Femur (tissue), 1 donor: Measurements from ENCODE around the gene ARHGDIA.

Source experiments
- DNase-seq: peaks from one replicate; pipeline ENCODE4 v3.0.0-alpha.2; 2017

ARHGDIA gene

DNA sequence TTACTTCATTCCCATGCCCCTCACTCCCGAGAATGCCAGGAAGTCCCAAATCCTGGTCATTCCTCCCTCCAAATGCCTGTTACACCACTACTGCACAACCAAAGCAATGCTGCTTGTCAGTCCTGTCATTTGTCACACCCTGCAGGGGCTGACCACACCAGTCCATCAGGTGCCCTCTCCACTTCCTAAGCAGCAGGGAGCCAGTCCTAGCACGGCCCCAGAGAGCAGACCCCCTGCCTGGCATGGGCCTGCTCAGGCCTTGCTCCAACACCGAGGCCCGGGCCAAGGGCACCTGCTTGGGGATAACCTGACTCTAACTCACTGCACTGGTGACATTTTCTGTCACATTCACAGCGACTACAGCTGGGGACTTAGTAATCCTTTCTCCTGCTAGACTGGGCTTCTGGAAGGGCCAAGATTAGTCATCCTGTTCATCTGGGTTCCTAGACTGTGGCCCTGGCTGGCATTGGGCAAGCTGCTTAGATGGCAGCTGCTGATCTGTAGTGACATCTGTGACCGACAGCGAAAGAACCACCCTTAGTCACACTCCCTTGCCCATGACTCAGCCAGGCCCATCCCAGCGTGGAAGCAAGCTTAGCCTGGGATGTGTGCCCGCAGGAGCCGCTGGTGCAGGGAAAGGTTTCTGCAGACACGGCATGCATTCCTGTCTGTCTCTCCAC, 14.9 kb upstream of the ARHGDIA start:
- no peak for DNase-seq

DNA sequence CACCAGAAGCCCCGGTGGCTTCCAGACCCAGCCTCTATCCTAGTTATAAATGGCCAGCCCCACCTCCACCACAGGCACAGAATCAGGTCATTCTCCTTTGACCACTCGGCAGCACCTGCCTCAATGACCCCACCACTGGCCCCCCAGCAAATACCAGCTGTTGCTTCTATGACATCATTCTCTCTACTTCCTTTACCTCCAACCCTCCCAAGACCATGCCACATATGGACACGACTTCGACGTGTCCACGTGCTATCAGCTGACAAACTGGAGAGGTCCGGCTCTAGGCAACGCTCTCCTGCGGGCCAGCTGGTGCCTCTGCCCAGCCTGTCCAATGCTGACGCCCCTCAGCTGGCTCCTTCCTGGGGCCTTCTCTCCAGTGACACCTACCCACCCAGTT, 14.3 kb upstream of the ARHGDIA start:
- no peak for DNase-seq

DNA sequence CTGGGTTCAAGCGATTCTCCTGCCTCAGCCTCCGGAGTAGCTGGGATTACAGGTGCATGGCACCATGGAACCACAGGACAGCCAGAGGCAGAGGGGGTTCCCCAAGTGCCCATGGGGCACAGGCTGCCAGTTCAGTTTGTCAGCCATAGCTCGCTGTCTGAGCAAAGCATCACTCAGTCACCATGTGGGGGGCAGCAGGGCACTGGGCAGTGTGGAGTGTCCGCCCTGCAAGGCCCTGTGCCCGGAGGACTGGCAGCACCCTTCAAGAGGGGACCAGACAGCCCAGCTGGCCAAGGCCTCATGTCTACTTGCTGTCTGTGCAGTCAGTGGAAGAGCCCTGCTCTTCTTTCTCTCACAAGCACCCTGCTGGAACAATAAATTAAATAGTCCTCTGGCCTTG, 13.8 kb upstream of the ARHGDIA start:
- DNase-seq: no peak

DNA sequence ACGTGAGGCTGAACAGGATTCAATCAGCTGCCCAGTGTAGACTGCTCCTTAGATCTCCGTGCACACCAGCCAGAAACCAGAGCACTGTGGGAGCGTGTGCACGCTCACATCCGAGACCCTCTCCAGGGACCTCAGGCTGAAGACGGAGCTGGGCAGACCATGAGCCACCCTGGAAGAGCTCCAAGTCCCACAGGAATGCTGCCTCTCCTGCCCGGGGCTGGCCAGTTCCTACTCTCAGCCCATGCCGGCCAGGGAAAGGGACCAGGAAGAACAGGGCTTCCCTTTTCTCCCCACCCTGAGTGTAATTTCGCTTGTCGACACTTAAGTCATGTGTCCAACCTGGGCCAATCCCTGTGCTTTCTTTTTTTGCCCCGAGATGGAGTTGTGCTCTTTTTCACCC, 13.4 kb upstream of the ARHGDIA start:
- no peak for DNase-seq

DNA sequence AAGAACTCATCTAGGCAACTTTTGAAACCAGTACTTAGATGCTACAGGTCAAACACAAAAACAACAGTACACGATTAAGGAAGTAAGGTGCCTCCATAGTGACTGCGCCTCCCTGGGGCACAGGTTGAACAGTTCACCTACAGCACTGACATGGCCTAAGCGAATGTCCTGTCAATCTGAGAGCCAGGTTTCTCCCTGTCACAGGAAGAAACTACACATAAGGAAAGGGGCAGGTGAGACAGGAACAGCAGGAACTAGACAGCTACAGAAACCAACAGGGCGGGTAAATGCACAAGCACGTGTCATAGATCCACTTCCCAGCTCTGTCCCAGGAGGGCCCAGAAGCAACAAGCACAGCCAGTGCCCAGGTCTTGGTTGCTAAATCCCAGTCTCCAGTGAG, 8.0 kb upstream of the ARHGDIA start:
- DNase-seq: no peak

DNA sequence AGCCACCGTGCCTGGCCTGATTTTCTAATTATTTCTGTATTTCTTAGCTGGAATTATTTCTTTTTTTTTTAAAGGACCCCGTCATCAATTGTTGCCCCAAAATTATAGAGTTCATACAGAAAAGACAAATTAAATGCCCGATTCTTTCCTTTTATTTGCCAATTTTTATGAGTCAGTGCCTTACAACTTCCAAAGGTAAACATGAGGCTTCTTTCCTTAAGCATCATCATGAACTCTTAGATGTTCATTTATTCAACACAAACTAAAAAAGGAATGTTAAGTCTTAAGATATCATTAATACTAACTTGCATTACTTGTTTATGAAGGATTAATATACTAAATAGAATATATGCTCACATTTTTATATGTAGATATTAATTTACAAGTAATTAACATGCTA, 7.2 kb upstream of the ARHGDIA start:
- DNase-seq: no peak

DNA sequence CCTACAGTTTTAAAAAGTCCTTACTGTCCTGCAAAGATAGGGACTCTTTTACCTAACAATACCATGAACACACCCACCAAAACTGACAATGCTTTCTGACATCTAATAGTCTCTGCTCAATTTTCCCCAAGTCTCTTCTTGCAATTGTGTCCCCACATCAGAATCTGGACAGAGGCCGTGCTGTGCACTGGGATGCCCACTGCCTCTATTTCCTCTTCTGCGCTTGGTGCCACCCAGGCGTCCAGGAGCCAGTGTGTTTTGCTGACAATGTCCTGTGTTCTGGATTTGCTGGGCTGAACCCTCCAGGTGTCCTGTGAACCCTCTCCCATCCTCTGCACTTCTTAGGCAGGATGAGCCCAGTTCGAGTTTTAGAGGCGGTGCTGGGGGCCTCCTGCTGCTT, 6.4 kb upstream of the ARHGDIA start:
- DNase-seq: no peak

DNA sequence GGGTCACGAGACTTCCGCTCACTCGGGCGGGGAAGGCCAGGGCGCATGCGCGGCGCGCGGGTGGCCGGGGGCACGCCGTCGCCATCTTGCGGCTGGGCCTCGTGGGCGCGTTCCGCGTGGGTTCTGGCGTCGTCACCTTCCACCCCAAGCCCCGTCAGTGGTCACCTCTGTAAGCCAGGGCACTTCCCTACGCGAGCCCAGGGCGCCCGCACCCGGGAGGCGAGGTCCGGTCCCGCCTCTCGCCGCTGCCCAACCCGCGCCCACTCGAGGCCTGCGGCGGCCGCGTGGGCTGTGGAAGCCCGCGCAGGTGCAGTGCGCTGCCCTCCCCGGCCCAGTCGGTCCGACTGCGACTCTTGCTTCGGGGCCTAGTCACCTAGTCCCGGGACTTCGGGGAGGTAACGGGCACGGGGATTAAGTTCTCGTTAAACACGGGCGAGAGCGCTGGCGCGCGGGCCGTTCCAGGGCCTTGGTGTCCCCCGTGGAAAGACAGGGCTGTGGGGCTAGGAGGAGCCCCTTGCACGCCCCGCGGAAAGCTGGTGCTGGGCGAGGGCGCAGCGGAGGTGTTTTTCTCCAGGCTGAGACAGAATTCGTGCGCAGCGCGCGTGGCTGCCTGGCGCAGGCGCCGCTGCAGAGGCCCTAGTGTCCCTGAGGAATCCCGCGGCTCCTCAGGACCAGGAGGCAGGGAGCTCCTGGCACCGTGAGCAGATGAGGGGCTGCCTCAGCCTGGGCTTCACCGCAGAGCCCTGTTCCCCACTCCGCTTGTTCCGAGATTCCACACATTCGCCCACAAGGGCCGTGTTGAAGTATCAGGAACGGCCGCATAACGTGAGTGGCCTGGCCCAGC, 472 bp upstream of the ARHGDIA start:
- DNase-seq: peak; percentile 95

DNA sequence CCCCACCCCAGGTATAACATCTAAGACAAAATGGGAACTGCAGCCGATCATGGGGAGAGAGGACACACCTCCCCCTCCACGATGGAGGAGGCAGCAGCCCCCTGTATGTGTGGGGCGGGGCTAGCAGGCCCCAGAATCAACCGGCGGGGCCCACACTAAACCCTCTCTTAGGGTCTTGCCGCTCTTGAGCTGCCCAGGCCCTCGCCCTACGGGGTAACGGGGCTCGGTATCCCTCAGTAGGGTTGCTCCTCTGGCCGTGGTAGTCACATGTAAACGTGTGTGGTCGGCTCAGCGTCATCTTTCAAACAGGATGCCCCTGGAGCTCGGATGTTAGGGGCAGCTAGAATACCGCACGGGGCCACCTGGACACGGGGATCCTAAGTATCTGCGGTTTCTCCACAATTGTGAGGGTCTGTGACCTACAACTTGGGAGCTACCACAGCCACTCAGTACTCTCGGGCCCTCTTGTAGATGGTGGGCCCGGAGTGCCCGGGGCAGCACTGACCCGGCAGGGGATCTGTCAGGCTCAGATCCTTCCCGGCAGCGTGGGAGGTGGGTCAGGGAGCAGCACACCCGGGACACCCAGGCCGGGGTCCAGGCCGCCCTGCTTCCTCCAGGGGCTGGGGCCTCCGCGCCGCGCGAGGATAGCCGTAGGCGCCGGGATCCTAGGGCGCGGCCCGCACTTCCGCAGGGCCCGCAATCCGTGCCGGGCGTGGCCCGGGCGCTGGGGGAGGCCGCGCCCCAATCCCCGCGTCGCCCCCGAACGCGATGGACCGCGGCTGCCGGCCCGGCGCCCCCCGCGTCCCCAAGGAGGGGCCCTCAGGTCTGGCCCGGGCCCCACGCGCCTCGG, 781 bp downstream of the ARHGDIA start:
- peak; percentile 51 for DNase-seq

DNA sequence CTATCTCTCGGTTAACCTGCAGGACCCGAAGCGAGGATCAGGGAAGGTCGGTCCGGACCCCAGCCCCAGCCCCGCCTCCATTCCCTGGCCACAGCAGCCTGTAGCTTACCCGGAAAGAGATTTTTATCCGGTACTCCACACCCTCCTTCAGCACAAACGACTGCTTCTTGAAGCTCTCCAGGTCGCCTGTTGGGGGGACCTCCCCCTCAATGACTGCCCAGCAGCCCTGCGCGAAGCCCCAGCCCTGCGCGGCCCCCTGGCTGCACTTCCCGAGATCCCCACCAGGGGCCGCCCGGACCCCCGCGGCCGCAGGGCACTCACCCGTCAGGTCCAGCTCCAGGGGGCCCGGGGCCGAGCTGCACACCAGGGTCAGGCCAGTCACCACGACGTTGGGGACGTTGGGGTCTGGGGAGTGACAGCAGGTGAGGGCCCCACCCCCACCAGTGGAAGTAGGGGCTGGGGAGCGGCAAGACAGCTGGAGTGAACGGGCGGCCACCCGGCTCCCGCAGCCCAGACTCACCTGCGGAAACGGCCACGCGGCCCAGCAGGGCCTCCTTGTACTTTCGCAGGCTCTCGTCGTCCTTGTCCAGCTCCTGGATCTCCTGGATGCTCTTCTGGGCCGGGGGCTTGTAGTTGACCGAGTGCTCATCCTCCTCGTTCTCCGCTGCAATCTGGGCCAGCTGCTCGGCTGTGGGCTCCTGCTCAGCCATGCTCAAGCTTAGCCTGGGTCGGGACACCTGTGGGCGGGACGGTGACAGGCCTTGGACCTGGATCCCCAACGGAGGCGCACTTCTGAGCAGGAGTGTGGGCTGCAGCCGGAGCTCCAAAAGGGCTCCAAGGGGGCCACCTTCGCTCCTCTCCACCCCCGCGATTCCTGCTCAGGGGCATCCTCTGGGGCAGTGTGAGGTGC, 1.7 kb downstream of the ARHGDIA start:
- peak; percentile 70 for DNase-seq

DNA sequence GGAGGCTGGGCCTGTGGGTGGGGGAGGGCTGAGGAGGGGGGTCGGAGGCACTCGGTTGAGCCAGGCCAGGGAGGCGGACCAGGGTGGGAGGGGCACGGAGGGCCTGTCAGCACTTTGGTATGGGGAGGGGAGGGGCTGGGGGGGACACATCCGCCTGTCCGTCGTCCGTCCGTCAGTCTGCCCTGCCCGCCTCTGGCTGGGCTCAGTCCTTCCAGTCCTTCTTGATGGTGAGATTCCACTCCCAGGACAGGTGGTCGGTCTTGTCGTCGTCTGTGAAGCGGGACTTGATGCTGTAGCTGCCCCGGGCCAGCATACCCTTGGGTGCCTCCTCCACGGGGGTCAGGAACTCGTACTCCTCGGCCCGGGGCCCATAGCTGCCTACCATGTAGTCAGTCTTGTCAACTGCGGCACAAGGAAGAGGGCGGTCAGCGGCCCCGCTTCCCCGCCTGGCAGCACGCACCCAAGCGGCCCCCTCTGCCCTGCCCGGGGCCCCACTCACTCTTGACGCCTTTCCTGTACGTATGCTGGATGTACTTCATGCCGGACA, 2.4 kb downstream of the ARHGDIA start:
- DNase-seq: peak; percentile 67

DNA sequence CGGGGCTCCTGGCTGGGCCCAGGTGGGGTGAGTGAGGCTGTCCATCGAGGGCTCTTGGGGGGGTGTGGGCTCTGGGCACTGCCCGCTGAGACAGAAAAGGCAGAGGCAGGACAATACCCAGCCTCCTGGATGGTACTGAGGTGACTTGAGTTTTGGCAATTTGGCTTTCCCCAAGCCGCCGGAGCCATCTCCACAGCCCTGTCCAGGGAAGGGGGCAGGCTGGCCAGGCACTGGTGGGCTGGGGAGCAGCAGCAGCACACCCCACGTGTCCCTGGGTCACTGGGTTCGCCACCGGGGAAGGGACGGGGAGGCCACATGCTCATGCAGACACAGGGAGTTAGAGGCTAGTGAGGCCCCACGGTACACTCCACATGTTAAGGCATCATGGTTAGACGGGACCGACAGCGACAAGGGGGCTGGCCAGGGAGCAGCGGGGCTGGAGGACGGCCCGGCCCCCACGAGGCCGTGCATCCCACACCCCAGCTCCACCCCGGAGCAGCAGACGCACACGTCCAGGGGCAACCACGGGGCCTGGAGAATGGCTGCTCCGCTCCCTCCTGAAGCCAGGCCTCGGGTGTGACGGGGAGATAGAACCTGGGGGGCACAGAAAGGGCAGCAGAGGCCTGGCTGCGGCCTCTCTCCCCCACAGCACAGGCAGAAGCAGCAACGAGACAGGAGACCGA, 3.0 kb downstream of the ARHGDIA start:
- DNase-seq: no peak

DNA sequence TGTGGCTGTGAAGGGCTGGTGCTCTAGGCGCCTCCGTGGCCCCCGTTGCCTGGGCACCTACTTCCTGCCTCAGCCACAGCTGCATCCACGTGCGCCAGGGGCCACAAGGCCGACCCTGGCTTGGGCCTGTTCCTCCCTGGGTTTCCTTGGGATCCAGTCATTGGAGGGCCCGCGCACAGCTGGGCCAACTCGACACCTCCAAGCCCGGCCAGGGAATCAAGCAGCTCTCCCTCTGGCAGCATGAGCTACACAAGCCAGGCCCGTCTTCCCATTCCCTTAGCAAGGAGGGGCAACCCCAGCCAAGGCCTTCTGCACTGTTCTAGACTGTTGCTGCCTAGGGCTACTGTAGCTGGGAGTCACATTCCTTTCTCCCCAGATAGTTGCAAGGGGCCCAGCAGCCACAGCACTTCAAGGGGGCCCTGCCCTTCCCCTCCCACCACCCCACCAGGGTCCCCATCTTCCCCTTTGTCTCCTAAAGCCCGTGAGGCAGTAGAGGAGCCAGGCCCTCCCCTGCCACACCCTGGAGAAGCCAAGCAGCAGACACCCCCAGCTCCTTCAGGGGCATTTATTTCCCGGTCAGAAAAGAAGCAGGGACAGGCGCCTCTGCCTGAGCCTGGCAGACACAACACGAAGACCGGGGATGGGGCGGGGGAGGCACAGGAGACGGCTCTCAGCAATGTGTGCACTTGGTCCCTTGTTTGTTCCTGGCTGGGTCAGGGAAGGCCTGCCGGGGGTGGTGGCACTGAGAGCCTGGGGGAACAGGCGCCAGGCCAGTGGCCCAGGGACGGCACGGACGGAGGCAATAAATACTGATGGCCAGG, 3.8 kb downstream of the ARHGDIA start:
- DNase-seq: no peak

DNA sequence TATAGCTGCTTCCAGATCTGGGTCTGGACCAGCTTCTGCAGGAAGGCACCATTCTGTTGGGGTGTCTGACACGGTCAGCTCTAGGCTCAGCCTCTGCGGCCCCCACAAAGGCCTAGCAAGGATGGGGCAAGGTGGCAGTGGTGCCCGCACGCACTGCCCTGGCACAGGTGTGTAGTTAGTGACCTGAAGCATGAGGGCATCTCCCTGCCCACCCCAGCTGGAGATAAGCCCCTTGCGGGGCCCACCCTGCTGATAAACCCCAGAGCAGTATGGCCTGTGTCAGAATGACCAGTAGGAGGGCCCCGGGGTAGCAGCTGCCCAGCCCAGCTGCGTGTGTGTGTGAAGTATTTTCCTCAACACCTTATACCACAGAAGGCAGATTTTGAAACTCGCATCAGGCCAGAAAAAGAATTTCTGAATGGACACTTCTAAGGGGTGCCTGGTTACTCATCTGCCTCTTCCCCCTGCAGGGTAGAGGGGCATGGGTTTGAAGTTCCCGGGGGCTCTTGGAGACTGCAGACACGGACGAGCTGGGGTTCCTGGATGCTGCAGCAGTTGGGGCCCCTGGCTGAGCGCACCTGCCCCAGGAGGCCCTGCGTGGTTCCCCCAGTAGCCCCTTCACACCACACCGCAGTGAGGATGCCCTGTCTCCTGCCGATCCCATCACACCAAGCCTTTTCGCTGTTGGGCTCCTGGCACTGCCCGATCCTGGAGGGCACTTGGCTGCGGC, 4.5 kb downstream of the ARHGDIA start:
- DNase-seq: no peak

DNA sequence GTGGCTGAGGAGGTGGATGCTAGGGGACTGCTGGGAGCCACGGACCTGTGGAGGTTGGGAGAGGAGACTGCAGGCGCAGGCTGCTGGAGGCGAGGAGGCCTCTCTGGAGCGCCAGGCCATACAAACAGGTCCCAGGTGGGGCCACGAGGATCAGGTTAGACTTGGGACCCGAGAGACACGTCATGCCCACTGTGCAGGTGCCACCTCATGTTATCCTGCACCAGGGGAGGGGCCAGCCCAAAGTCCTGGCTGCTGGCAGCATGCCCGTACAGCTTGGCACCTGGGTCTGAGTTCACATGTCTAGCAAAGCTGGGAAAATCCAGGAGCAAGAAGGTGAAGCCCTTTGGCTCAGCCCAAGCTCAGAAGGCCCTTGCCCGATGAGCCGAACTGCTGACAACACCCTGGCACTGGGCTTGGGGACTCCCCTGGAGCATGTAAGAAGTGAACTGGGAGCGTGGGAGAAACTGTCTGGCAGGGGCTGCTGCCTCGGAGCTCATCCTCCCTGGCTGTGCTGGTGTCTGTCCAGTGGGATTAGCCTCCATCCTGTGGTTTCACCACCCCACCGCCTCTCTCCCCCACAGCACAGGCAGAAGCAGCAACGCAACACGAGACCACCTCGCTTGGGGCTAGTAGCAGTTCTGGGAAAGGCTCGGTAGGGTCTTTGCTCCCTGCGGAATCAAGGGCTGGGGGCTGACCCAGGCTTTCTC, 5.3 kb downstream of the ARHGDIA start:
- DNase-seq: no peak

DNA sequence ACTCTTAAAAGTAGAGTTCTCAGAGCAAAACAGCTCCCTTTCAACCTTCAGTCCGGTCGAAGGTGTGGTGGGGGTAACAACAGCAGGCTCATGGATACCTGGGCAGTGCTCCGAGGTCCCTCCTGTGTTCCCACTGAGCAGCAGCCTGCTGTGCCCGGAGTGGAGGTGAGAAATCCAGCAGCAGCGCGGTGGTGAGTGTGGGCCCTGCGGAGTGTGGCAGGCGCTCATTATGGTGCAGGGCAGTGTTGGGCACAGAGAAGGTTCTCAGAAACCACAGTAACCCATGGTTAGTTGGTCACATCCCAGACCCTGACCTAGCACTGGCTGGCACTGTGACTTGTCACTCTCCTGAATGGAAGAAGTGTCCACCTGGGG, 5.8 kb downstream of the ARHGDIA start:
- no peak for DNase-seq

DNA sequence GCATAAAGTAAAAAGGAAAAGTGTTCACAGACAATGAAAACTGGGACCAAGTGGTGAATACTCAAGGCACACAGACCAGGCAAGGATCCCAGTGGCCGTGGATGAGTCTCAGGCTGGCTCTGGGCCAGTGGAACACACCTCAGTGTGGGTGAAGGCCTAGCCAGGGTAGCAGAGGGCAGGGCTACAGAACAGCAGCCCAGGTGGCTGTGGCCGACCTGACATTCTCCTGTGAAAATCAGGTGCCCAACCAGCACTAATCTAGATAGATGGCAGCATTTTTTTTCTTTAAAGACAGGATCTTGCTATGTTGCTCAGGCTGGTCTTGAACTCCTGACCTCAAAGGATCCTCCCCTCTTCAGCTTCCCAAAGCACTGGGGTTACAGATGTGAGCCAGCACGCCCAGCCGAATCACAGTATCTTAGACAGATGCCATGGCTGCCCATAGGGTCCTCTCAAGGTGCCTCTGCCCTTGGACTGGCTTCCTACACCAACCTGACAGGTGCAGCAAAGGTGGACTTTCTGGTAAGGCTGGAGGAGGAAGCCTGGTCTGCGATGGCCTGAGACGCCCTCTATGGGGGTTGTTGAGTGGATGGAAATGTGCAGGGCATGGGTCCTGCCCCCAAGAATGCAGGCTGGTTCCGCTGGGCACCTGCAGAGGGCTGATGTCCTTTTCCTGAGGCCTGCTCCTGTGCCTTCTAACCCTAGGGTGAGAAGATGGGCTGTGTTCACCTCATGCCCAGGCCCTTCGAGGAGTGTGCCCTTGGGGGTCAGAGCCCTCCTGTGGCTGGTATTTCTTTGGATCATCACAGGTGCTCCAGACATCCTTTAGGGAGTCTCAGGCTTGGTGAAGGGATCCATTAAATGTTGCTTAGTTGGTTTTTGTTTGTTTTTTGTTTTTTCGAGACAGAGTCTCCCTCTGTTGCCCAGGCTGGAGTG, 7.0 kb downstream of the ARHGDIA start:
- no peak for DNase-seq

DNA sequence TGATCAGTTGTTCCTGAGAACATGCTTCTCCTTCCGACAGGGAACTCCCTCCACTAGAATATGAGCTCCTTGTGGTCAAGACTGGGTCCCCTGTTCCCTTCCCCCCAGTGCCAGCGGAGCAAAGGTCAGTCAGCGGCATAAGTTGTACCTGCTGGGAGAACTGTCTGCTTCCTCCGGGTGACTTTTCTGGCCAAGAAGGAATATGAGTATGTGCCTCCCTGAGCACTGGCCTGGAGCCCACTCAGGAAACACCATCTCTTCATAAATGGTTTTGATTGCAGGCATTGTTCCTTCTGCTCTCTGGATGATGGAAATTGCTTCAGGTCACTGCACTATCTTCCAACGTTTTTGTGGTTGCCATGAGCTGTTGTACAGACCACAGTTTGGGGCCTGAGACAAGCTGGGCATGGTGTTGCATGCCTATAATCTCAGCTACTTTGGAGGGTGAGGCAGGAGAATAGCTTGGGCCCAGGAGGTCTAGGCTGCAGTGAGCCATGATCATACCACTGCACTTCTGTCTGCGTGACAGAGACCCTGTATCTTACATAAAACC, 7.9 kb downstream of the ARHGDIA start:
- DNase-seq: no peak
